ENCODE measurements around the gene NPC1. TPM values are rescaled to one million over a fixed set of nuclear protein-coding genes. Genes with fewer than 3 reads are reported as not detected.
"Not testable (repeated sequence)": the region's sequence is repeated elsewhere in the genome, so short reads cannot be mapped to it uniquely, and the experiment has no call there.

NPC1 gene
- total and polyA plus RNA-seq, 2 donors = 29.8 to 30.5 TPM

DNA sequence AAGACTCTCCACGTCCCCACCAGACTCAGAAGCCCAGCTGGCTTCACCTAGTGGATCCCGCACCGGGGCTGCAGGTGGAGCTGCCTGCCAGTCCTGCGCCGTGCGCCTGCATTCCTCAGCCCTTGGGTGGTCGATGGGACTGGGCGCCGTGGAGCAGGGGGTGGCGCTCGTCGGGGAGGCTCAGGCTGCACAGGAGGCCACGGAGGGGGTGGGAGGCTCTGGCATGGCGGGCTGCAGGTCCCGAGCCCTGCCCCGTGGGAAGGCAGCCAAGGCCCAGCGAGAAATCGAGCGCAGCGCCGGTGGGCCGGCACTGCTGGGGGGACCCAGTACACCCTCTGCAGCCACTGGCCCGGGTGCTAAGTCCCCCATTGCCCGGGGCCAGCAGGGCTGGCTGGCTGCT lies 8.8 kb downstream of the NPC1 start:
- not testable (repeated sequence) for DNase-seq (ENCODE audit: extremely low spot score); H3K36me3 ChIP-seq (ENCODE audit: insufficient read depth); H3K4me1 ChIP-seq (ENCODE audit: insufficient read depth); H3K4me3 ChIP-seq (ENCODE audit: low read depth, low read length); H3K27ac ChIP-seq (ENCODE audit: low read depth)
- WGBS = 97% methylated on average over 24 of the region's 24 CpGs

DNA sequence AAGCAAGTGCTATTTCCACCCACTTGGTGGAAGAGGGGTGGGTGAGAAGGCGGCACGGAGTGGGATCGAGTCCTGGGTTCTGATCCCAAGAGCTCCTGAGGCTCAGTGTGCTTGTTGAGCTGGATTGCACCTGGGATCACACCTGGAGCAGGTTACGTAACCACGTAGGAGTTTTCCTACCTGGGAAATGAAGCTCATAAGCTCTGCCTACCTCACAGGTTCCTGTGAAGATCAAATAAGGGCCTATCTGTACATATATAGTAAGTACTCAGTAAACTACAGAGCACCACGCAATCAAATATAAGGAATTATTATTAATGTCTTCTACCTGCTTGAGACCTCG lies 11.0 kb downstream of the NPC1 start:
- Histone ChIP-seq H3K4me3 (ENCODE audit: low read depth, low read length) (no peak overlapping the region), H3K36me3 (ENCODE audit: insufficient read depth) (no peaks in the 10 kb centered on the region), H3K27ac (ENCODE audit: low read depth) (no peak overlapping the region), H3K4me1 (ENCODE audit: insufficient read depth) (no peaks in the 10 kb centered on the region)
- no peak for DNase-seq (ENCODE audit: extremely low spot score)
- WGBS = 96% methylated on average over 7 of the region's 7 CpGs

DNA sequence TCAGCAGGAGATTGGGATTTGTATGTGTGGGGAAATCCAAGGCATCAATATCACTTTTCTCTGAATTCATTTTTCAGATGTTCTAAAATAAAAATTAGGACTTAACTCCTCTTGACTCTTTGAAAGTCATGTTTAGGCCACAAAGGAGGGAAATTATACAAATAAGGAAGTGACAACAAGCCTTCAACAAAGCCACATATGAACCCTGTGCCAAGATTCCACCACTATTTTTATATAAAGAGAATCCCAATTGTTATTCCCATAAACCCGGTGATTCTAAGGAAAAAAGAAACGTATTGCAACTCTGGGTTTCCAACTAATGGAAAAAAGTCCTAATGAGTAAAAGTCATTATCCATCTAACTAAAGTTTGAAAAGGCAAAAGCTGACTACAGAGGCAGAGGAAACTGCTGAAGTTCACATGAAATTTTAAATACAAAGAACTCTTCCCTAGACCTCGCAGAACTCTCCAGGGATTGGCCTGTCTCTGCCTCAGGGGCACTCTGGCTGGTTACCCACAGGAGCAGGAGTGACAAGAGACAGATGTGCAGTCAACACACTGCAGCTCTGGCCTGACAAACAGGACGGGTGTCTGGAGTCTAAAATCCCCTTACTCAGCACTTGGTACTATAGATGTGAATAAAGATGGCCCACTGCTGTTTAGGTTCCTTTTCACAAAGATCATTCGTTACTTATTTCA lies 11.5 kb downstream of the NPC1 start:
- no peaks in the 10 kb centered on the region for H3K36me3 ChIP-seq (ENCODE audit: insufficient read depth)
- DNase-seq (ENCODE audit: extremely low spot score) = no peak
- WGBS = 56% methylated on average over 5 of the region's 5 CpGs
- H3K27ac ChIP-seq (ENCODE audit: low read depth) = peak overlapping the region; percentile 51
- no peak overlapping the region for H3K4me3 ChIP-seq (ENCODE audit: low read depth, low read length)
- no peaks in the 10 kb centered on the region for H3K4me1 ChIP-seq (ENCODE audit: insufficient read depth)

DNA sequence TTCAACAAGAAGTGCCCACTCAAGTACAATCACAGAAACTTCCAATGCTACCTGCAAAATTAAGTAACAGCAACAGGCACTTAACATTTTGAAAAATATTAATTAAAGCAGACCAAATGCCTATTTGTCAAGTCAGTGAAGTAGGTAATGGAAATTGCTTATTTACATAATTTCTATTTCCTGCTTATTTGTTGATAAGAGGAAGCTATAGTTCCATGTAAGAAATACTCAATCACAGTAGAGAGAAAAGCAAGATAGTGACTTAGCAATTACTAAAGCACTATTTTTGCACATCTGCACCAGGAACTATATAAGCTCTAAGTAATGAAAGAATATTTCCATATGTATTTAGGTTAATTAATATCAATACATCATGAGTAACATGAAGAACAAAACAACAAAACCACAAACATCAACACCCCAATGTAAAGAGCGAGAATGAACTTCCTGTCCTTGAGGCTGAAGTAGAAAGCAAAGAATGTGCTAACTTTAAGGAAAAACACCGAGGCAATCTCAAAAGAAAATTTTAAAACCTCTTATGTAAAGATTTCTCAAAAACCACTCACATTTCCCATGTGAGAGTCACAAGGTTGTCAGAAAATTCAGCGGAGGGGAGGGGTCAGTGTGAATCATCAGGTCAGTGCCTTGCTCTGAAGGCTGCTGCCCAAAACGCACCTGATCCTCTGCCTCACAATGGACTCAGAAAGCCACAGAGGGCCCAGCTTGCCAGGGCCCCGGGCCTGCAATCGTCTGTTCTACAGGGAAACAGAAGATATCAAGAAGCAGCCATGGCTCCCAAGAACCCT lies 12.5 kb downstream of the NPC1 start:
- WGBS = 58% methylated on average over 6 of the region's 6 CpGs
- Histone ChIP-seq H3K27ac (ENCODE audit: low read depth) (peak overlapping the region; percentile 28), H3K36me3 (ENCODE audit: insufficient read depth) (no peaks in the 10 kb centered on the region), H3K4me3 (ENCODE audit: low read depth, low read length) (no peak overlapping the region), H3K4me1 (ENCODE audit: insufficient read depth) (no peaks in the 10 kb centered on the region)
- DNase-seq (ENCODE audit: extremely low spot score) = no peak

DNA sequence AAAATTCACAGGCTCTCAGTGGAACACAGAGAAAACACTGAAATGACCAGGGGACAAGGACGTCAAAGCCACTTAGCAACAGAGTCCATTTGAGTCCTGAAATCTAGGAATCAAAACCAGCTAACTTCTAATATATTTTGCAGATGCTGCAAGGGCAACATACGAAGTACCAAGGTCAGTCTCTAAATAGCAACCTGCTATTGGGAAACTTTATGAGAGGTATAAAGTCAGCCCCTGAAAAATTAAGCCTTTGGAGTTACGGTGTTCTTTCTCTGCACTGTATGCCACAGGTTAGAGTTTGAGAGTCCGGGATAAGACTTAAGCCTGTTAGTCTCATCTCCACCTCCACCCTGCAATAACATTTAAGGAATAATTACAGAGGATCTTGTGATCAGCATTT lies 13.3 kb downstream of the NPC1 start:
- 92% methylated on average over 4 of the region's 4 CpGs for WGBS
- Histone ChIP-seq H3K36me3 (ENCODE audit: insufficient read depth) (peaks cover 2% of the 10 kb centered on the region), H3K4me1 (ENCODE audit: insufficient read depth) (no peaks in the 10 kb centered on the region), H3K4me3 (ENCODE audit: low read depth, low read length) (no peak overlapping the region), H3K27ac (ENCODE audit: low read depth) (no peak overlapping the region)
- no peak for DNase-seq (ENCODE audit: extremely low spot score)

DNA sequence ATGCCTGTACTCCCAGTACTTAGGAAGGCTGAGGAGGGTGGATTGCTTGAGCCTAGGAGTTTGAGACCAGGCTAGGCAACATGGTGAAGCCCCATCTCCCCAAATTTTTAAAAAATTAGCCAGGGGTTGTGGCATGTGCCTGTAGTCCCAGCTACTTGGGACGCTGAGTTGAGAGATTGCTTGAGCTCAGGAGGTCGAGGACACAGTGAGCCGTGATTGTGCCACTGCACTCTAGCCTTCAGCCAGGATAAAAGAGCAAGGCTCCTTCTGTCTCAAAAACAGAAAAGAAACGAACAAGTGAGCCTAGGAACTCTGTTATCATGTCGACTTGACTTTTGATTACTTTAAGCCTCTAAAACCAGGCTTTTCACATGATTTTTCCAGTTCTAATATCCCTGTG lies 13.7 kb downstream of the NPC1 start:
- Histone ChIP-seq H3K36me3 (ENCODE audit: insufficient read depth) (peaks cover 2% of the 10 kb centered on the region), H3K4me1 (ENCODE audit: insufficient read depth) (no peaks in the 10 kb centered on the region), H3K27ac (ENCODE audit: low read depth) (no peak overlapping the region), H3K4me3 (ENCODE audit: low read depth, low read length) (no peak overlapping the region)
- no peak for DNase-seq (ENCODE audit: extremely low spot score)
- WGBS = 81% methylated on average over 5 of the region's 5 CpGs

DNA sequence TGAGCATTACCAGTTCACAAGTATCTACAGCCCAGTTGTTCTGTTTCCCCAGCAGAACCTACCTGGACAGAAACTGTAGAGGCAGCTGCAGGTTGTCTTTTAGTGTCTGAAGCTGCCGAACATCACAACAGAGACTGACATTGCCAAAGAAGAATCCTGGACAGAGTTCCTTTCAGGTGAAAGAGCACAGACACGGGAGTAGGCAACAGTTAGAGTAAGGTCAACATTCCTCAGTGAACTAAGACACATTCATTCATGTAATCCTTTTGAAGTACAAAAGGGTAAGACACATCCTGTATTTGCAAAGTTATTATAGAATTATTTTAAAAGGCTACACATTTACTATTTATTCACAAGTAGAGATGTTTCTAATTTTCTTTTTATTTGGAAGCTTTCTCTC lies 14.3 kb downstream of the NPC1 start:
- Histone ChIP-seq H3K4me1 (ENCODE audit: insufficient read depth) (no peaks in the 10 kb centered on the region), H3K4me3 (ENCODE audit: low read depth, low read length) (no peak overlapping the region), H3K27ac (ENCODE audit: low read depth) (no peak overlapping the region), H3K36me3 (ENCODE audit: insufficient read depth) (peaks cover 2% of the 10 kb centered on the region)
- DNase-seq (ENCODE audit: extremely low spot score) = no peak
- WGBS = 86% methylated on average over 2 of the region's 2 CpGs

DNA sequence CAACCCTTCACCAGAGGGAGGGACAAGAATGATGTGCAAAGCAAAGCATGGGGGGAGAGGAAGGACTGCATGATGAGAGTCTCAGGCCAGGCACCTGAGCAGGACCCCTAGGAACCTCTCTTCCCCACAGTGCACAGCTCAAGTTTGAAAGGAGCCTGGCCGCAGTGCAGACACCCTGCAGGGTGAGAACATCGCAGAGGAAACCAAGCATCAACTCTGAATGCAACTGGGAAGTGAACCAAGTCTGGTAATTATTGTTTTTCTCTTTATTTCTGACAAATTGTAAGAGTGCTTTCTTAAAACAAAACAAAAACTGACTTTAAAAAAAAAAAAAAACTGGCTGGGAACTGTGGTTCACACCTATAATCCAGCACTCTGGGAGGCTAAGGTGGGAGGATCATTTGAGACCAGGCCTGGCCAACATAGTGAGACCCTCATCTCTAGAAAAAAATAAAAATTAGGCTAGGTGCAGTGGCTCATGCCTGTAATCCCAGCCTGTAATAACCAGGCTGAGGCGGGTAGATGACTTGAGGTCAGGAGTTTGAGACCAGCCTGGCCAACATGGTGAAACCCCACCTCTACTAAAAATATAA lies 15.3 kb downstream of the NPC1 start:
- Histone ChIP-seq H3K27ac (ENCODE audit: low read depth) (no peak overlapping the region), H3K4me1 (ENCODE audit: insufficient read depth) (no peaks in the 10 kb centered on the region), H3K36me3 (ENCODE audit: insufficient read depth) (peaks cover 3% of the 10 kb centered on the region), H3K4me3 (ENCODE audit: low read depth, low read length) (no peak overlapping the region)
- no peak for DNase-seq (ENCODE audit: extremely low spot score)
- 98% methylated on average over 3 of the region's 3 CpGs for WGBS

DNA sequence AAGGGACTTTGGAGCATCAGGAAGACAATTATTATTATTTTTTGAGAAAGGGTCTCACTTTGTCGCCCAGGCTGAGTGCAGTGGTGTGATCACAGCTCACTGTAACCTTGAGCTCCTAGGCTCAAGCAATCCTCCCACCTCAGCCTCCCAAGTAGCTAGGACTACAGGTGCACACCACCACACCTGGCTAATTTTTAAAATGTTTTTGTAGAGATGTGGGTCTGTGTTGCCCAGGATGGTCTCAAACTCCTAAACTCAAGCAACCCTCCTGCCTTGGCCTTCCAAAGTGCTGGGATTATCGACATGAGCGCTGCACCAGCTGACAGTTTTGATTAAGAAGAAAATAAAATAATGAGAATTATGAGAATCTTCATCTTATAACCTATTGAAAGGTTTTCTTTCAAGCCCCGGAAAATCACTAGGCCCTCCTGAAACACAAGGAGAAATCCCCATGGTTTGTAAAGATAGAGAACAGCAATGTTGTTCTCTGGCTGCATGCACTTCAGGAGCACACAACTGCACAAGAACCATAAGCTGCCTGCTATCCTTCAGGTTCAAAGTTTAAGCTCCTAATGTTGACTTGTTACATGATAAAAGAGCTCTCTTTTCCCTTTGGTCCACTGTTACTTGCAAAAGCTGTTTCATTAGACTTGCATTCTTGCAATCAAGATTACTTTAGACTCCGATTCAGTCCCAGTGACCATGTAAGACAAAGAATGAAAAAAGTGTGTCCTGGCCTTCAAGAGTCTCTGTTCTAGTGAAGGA lies 16.8 kb downstream of the NPC1 start:
- no peak overlapping the region for H3K4me3 ChIP-seq (ENCODE audit: low read depth, low read length)
- H3K4me1 ChIP-seq (ENCODE audit: insufficient read depth) = no peaks in the 10 kb centered on the region
- H3K36me3 ChIP-seq (ENCODE audit: insufficient read depth) = peaks cover 4% of the 10 kb centered on the region
- no peak for DNase-seq (ENCODE audit: extremely low spot score)
- 97% methylated on average over 5 of the region's 5 CpGs for WGBS
- no peak overlapping the region for H3K27ac ChIP-seq (ENCODE audit: low read depth)

DNA sequence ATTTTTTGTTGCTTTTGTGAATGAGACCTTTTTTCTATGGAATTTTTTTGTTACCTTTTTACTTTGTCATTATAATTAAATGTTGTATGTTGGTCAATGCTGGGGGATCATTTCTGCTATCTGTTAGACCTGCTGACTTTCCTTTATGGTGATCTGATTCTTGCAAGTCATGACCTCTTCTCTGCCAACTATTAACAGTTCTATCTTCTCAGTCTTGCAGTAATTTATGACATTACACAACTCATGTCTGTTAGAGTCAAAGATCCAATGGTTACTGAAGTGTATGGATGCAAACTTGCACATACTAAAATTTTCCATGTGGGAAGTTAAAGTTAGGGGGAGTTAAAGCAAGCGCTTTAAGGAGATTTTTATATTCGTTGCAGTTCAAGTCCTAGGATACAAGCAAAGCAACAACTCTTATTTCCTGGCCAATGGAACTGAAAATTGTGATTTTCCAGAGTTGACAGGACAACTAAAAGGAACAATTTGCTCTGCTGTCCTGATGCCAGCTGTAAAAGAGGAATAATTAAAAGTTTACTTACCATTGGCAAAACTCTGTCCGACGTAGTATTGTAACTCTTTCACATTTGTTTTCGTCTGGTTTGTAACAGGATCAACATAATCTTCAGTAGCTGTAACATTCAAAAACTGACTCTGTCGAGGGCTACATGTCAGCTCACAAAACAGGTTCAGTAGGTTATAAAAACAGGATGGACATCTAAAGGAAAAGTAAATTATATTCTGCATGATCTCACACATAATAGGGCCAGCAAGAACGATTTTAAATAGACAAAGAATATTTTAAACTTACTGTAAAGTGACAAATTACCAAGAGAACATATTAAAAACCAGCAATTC lies 17.8 kb downstream of the NPC1 start:
- Histone ChIP-seq H3K27ac (ENCODE audit: low read depth) (peak overlapping the region; percentile 10), H3K36me3 (ENCODE audit: insufficient read depth) (peaks cover 4% of the 10 kb centered on the region), H3K4me3 (ENCODE audit: low read depth, low read length) (no peak overlapping the region), H3K4me1 (ENCODE audit: insufficient read depth) (no peaks in the 10 kb centered on the region)
- 77% methylated on average over 7 of the region's 7 CpGs for WGBS
- DNase-seq (ENCODE audit: extremely low spot score) = no peak

DNA sequence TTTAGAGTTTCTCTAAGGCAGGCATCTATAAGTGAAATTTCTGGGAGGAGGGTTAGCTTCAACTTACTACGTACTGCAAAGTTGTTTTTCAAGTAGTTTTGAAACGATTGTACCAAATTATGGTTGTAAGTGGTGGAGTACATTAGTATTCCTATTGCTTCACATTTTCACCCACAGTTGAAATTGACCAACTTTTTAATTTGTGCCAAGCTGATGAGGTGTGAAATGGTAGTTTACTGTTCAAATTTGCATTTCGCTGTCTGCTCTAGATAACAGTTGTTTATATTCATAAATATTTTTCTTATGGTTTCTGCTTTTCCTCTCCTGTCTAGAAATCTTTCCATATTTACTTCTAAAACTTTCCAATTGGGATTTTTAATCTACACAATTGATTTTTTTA lies 18.6 kb downstream of the NPC1 start:
- DNase-seq (ENCODE audit: extremely low spot score) = no peak
- WGBS = 95% methylated on average over 3 of the region's 3 CpGs
- H3K4me1 ChIP-seq (ENCODE audit: insufficient read depth) = no peaks in the 10 kb centered on the region
- H3K4me3 ChIP-seq (ENCODE audit: low read depth, low read length) = no peak overlapping the region
- peaks cover 4% of the 10 kb centered on the region for H3K36me3 ChIP-seq (ENCODE audit: insufficient read depth)
- H3K27ac ChIP-seq (ENCODE audit: low read depth) = no peak overlapping the region

DNA sequence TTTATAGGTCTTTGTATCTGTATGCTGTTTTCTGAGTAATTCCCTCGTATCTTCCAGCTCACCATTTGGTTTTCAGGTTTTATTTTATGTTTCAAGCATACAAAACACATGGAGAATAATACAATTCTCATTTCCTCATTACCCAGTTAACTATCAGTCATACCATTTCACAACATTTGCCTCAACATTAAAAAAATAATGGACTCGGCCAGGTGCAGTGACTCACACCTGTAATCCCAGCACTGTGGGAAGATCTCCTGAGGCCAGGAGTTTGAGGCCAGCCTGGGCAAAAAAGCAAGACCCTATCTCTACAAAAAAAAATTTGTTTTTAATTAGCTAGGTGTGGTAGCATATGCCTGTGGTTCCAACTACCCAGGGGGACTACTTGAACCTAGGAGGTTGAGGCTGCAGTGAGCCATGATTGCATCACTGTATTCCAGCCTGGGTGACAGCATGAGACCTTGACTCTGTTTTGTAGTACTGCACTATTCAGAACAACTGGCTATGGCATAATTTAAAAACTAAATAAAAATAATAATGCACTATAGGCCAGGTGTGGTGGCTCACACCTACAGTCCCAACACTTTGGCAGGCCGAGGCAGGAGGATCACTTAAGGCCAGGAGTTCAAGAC lies 20.3 kb downstream of the NPC1 start:
- Histone ChIP-seq H3K36me3 (ENCODE audit: insufficient read depth) (peaks cover 6% of the 10 kb centered on the region), H3K4me1 (ENCODE audit: insufficient read depth) (no peaks in the 10 kb centered on the region), H3K4me3 (ENCODE audit: low read depth, low read length) (no peak overlapping the region), H3K27ac (ENCODE audit: low read depth) (no peak overlapping the region)
- no peak for DNase-seq (ENCODE audit: extremely low spot score)
- WGBS = 63% methylated on average over 3 of the region's 3 CpGs

Data from urinary bladder (tissue), 4 donors.